ENCODE data around the gene NUP58. TPM values are rescaled to one million over a fixed set of nuclear protein-coding genes. Genes with fewer than 3 reads are reported as not detected.
A peak's percentile ranks its signal among the peaks of the same experiment; 100 is the strongest.

Gene NUP58
- total and polyA plus RNA-seq, 2 donors from 2014 or later = 13.0 to 39.1 TPM

- intact Hi-C loops (cut with DNase I) = no loop called here
- FAIRE-seq = no peak
- no peak overlapping the region for H3K27ac ChIP-seq (ENCODE audit: low read depth in 2 of 2, low read length in 2 of 2)
Observed at GRCh38 chr13:25281193-25281934, 20.1 kb upstream of the NUP58 start.

GRCh38 chr13:25281935-25282332, 19.5 kb upstream of the NUP58 start:
- TF ChIP-seq CTCF (IDR thresholded peaks at IDR 0.05; ENCODE audit: borderline replicate concordance, extremely low read depth, insufficient read depth) = no peak
- Histone ChIP-seq H3K9me3 (ENCODE audit: control insufficient read depth in 2 of 3, insufficient read depth in 1 of 3, low read length in 3 of 3) (no peaks in the 10 kb centered on the region), H3K36me3 (ENCODE audit: control insufficient read depth in 2 of 3, insufficient read depth in 3 of 3, low read length in 3 of 3) (no peaks in the 10 kb centered on the region), H3K4me1 (ENCODE audit: control insufficient read depth in 2 of 3, insufficient read depth in 2 of 3, low read depth in 1 of 3, low read length in 3 of 3) (peaks cover 0 to 6% (median 0%) of the 10 kb centered on the region in 3 donors), H3K4me3 (ENCODE audit: low read length in 3 of 3) (no peak overlapping the region), H3K9ac (ENCODE audit: low read length in 3 of 3) (no peak overlapping the region), H3K27me3 (ENCODE audit: control insufficient read depth, insufficient read depth, low read length) (no peaks in the 10 kb centered on the region), H3K27ac (ENCODE audit: low read depth in 2 of 2, low read length in 2 of 2) (no peak overlapping the region)
- FAIRE-seq (no peak), DNase-seq (no peak)
- intact Hi-C loops (cut with DNase I) = no loop called here

More at GRCh38 chr13:25281193-25281934, 20.1 kb upstream of the NUP58 start:
- H3K9me3 ChIP-seq (ENCODE audit: control insufficient read depth in 2 of 3, insufficient read depth in 1 of 3, low read length in 3 of 3) = no peaks in the 10 kb centered on the region
- H3K27me3 ChIP-seq (ENCODE audit: control insufficient read depth, insufficient read depth, low read length) = no peaks in the 10 kb centered on the region
- H3K4me3 ChIP-seq (ENCODE audit: low read length in 3 of 3) = no peak overlapping the region
- TF ChIP-seq CTCF (IDR thresholded peaks at IDR 0.05; ENCODE audit: borderline replicate concordance, extremely low read depth, insufficient read depth) = no peak
- H3K4me1 ChIP-seq (ENCODE audit: control insufficient read depth in 2 of 3, insufficient read depth in 2 of 3, low read depth in 1 of 3, low read length in 3 of 3) = peaks cover 0 to 6% (median 0%) of the 10 kb centered on the region in 3 donors
- peak in 2 of 5 donors; percentile 12 to 18 for DNase-seq
- no peak overlapping the region for H3K9ac ChIP-seq (ENCODE audit: low read length in 3 of 3)
- H3K36me3 ChIP-seq (ENCODE audit: control insufficient read depth in 2 of 3, insufficient read depth in 3 of 3, low read length in 3 of 3) = no peaks in the 10 kb centered on the region

GRCh38 chr13:25286308-25286968, 15.0 kb upstream of the NUP58 start:
- FAIRE-seq (no peak), DNase-seq (peak in 4 of 5 donors; percentile 26 to 64 (median 59))
- no peak for TF ChIP-seq CTCF (IDR thresholded peaks at IDR 0.05; ENCODE audit: borderline replicate concordance, extremely low read depth, insufficient read depth)
- H3K27me3 ChIP-seq (ENCODE audit: control insufficient read depth, insufficient read depth, low read length) = peaks cover 2% of the 10 kb centered on the region
- no peaks in the 10 kb centered on the region for H3K9me3 ChIP-seq (ENCODE audit: control insufficient read depth in 2 of 3, insufficient read depth in 1 of 3, low read length in 3 of 3)
- peak overlapping the region; percentile 85 to 99 (median 98) for H3K4me3 ChIP-seq (ENCODE audit: low read length in 3 of 3)
- intact Hi-C loops (cut with DNase I) = no loop called here
- peak overlapping the region; percentile 60 to 98 (median 94) for H3K9ac ChIP-seq (ENCODE audit: low read length in 3 of 3)
- peaks cover 0 to 6% (median 0%) of the 10 kb centered on the region in 3 donors for H3K4me1 ChIP-seq (ENCODE audit: control insufficient read depth in 2 of 3, insufficient read depth in 2 of 3, low read depth in 1 of 3, low read length in 3 of 3)
- H3K36me3 ChIP-seq (ENCODE audit: control insufficient read depth in 2 of 3, insufficient read depth in 3 of 3, low read length in 3 of 3) = no peaks in the 10 kb centered on the region
- peak overlapping the region; percentile 82 to 89 for H3K27ac ChIP-seq (ENCODE audit: low read depth in 2 of 2, low read length in 2 of 2)
